Gastroesophageal sphincter (tissue), 3 donors: ENCODE measurements around the gene OR10W1.

Experiments used
- CTCF ChIP-seq, 4 experiments: fragments of 200-600 bp in 2 of 4; fragments of 450-650 bp in 2 of 4; sonication (generic) in 1 of 4; IDR thresholded peaks; one replicate each; pipeline ENCODE4 v1.5.1; 2017 to 2019; ENCODE audit warnings: antibody characterized with exemption in 4 of 4, mild to moderate bottlenecking in 2 of 4, moderate library complexity in 2 of 4
- EP300 ChIP-seq: sonication (generic); formaldehyde crosslinking; IDR thresholded peaks from one replicate; pipeline ENCODE4 v1.6.1; 2017; ENCODE audit warnings: antibody characterized with exemption, mild to moderate bottlenecking
- POLR2A ChIP-seq, 2 donors: fragments of 450-650 bp; IDR thresholded peaks; one replicate each; pipeline ENCODE4 v1.6.1; 2017; ENCODE audit warnings: antibody characterized with exemption in 2 of 2, mild to moderate bottlenecking in 2 of 2, moderate library complexity in 1 of 2
- POLR2AphosphoS5 ChIP-seq: sonication (generic); formaldehyde crosslinking; IDR thresholded peaks from one replicate; pipeline ENCODE4 v1.6.1; 2017; ENCODE audit warnings: antibody characterized with exemption

- TF ChIP-seq CTCF (IDR thresholded peaks at IDR 0.05) (no peak), POLR2A (IDR thresholded peaks at IDR 0.05) (no peak), POLR2AphosphoS5 (no peak), EP300 (no peak)
Observed at GRCh38 chr11:58289266-58289665, 21.2 kb upstream of the OR10W1 start.
